ENCODE data around the gene JPH3. TPM values are rescaled to one million over a fixed set of nuclear protein-coding genes. Genes with fewer than 3 reads are reported as not detected.

JPH3 gene
- polyA plus RNA-seq, 3 donors = not detected

- Histone ChIP-seq H3K9ac (ENCODE audit: insufficient read depth, low read length, poor library complexity, severe bottlenecking) (no peak overlapping the region), H3K79me2 (ENCODE audit: insufficient read depth, low read length) (no peaks in the 10 kb centered on the region), H2AFZ (ENCODE audit: insufficient read depth, low read depth, low read length, poor library complexity, severe bottlenecking) (no peak overlapping the region), H3K36me3 (replicated peaks in 1 of 2; ENCODE audit: control insufficient read depth in 1 of 2, insufficient read depth in 2 of 2, low read length in 2 of 2) (peaks cover 51 to 79% of the 10 kb centered on the region in 2 donors), H3K4me3 (replicated peaks in 1 of 3; ENCODE audit: low read depth in 2 of 3, low read length in 3 of 3) (no peak overlapping the region), H3K4me1 (ENCODE audit: control insufficient read depth in 1 of 2, insufficient read depth in 2 of 2, low read length in 2 of 2) (no peaks in the 10 kb centered on the region), H3K9me3 (replicated peaks in 1 of 2; ENCODE audit: control insufficient read depth in 1 of 2, insufficient read depth in 1 of 2, low read length in 2 of 2) (no peaks in the 10 kb centered on the region), H3K4me2 (replicated peaks; ENCODE audit: extremely low read depth, low read length, poor library complexity, severe bottlenecking) (no peak overlapping the region), H4K20me1 (ENCODE audit: insufficient read depth, low read length) (no peaks in the 10 kb centered on the region), H3K27ac (ENCODE audit: low read depth in 1 of 2, low read length in 2 of 2) (no peak overlapping the region), H3K27me3 (ENCODE audit: control insufficient read depth in 2 of 2, insufficient read depth in 2 of 2, low read length in 2 of 2) (no peaks in the 10 kb centered on the region)
- WGBS (ENCODE audit: insufficient coverage) = 97% methylated on average over 49 of the region's 49 CpGs
- no peak for DNase-seq
- Mint-ChIP-seq H3K9me3 (no peaks in the 10 kb centered on the region), H3K36me3 (peaks cover 53 to 82% of the 10 kb centered on the region in 2 donors), H3K4me3 (no peak overlapping the region), H3K27me3 (ENCODE audit: low read depth in 3 of 3) (peaks cover 0 to 3% (median 0%) of the 10 kb centered on the region in 3 donors), H3K4me1 (peaks cover 6% of the 10 kb centered on the region), H3K27ac (no peak overlapping the region)
- TF ChIP-seq CTCF (IDR thresholded peaks at IDR 0.05) = no peak
- intact Hi-C loops (cut with micrococcal nuclease) = no loop called here
These were observed 106.8 kb downstream of the JPH3 start for GRCh38 chr16:87708881-87709638.

- Histone ChIP-seq H3K9me3 (replicated peaks in 1 of 2; ENCODE audit: control insufficient read depth in 1 of 2, insufficient read depth in 1 of 2, low read length in 2 of 2) (no peaks in the 10 kb centered on the region), H4K20me1 (ENCODE audit: insufficient read depth, low read length) (no peaks in the 10 kb centered on the region), H3K79me2 (ENCODE audit: insufficient read depth, low read length) (no peaks in the 10 kb centered on the region), H3K27me3 (ENCODE audit: control insufficient read depth in 2 of 2, insufficient read depth in 2 of 2, low read length in 2 of 2) (no peaks in the 10 kb centered on the region), H3K4me3 (replicated peaks in 1 of 3; ENCODE audit: low read depth in 2 of 3, low read length in 3 of 3) (no peak overlapping the region), H3K9ac (ENCODE audit: insufficient read depth, low read length, poor library complexity, severe bottlenecking) (no peak overlapping the region), H3K4me2 (replicated peaks; ENCODE audit: extremely low read depth, low read length, poor library complexity, severe bottlenecking) (no peak overlapping the region), H3K4me1 (ENCODE audit: control insufficient read depth in 1 of 2, insufficient read depth in 2 of 2, low read length in 2 of 2) (no peaks in the 10 kb centered on the region), H3K36me3 (replicated peaks in 1 of 2; ENCODE audit: control insufficient read depth in 1 of 2, insufficient read depth in 2 of 2, low read length in 2 of 2) (peaks cover 55 to 83% of the 10 kb centered on the region in 2 donors), H2AFZ (ENCODE audit: insufficient read depth, low read depth, low read length, poor library complexity, severe bottlenecking) (no peak overlapping the region), H3K27ac (ENCODE audit: low read depth in 1 of 2, low read length in 2 of 2) (no peak overlapping the region)
- Mint-ChIP-seq H3K9me3 (no peaks in the 10 kb centered on the region), H3K4me3 (no peak overlapping the region), H3K4me1 (peaks cover 6% of the 10 kb centered on the region), H3K36me3 (peaks cover 55 to 84% of the 10 kb centered on the region in 2 donors), H3K27ac (no peak overlapping the region), H3K27me3 (ENCODE audit: low read depth in 3 of 3) (peaks cover 0 to 3% (median 2%) of the 10 kb centered on the region in 3 donors)
- no peak for DNase-seq
- intact Hi-C loops (cut with micrococcal nuclease) = no loop called here
- over 99% methylated on average over 12 of the region's 12 CpGs for WGBS (ENCODE audit: insufficient coverage)
- TF ChIP-seq CTCF (IDR thresholded peaks at IDR 0.05) = no peak
These were observed 107.4 kb downstream of the JPH3 start for GRCh38 chr16:87709677-87710076.
